Activated CD4-positive, CD25-positive, alpha-beta regulatory T cell treated with anti-CD3 and anti-CD28 coated beads, Interleukin-2, amount 50 U/mL, for 16 hours (primary cell): Measurements from ENCODE around the gene ANKMY1.

Source experiments
- DNase-seq: peaks from one replicate; pipeline ENCODE4 v3.0.0-alpha.2; 2020; ENCODE audit warnings: low read depth, low spot score

Gene ANKMY1

GRCh38 chr2:240581811-240582210 lies 24.0 kb upstream of the ANKMY1 start:
- no peak for DNase-seq

GRCh38 chr2:240579771-240580614 lies 22.2 kb upstream of the ANKMY1 start:
- DNase-seq = peak; percentile 63

- DNase-seq = no peak
These were observed 21.4 kb upstream of the ANKMY1 start for GRCh38 chr2:240579071-240579762.

- DNase-seq = no peak
These were observed 20.7 kb upstream of the ANKMY1 start for GRCh38 chr2:240578488-240578887.

GRCh38 chr2:240578110-240578450 lies 20.3 kb upstream of the ANKMY1 start:
- DNase-seq = no peak

- DNase-seq = no peak
These were observed 19.7 kb upstream of the ANKMY1 start for GRCh38 chr2:240577281-240578109.

- no peak for DNase-seq
These were observed 18.8 kb upstream of the ANKMY1 start for GRCh38 chr2:240576436-240577205.

GRCh38 chr2:240576036-240576435 lies 18.2 kb upstream of the ANKMY1 start:
- DNase-seq = no peak

GRCh38 chr2:240575101-240575965 lies 17.5 kb upstream of the ANKMY1 start:
- no peak for DNase-seq

GRCh38 chr2:240574386-240575100 lies 16.8 kb upstream of the ANKMY1 start:
- DNase-seq = no peak

- no peak for DNase-seq
These were observed 16.0 kb upstream of the ANKMY1 start for GRCh38 chr2:240573516-240574385.

GRCh38 chr2:240573071-240573515 lies 15.3 kb upstream of the ANKMY1 start:
- no peak for DNase-seq

GRCh38 chr2:240572141-240573031 lies 14.6 kb upstream of the ANKMY1 start:
- DNase-seq = no peak

GRCh38 chr2:240571314-240571973 lies 13.7 kb upstream of the ANKMY1 start:
- no peak for DNase-seq

GRCh38 chr2:240570531-240571313 lies 12.9 kb upstream of the ANKMY1 start:
- no peak for DNase-seq

- no peak for DNase-seq
These were observed 12.3 kb upstream of the ANKMY1 start for GRCh38 chr2:240569998-240570530.
